SU-DHL-6 (cell line): Measurements from ENCODE around the gene INAFM2.

Experiments
- H2AFZ ChIP-seq: fragments of 200-600 bp; sonication (generic); 2 replicates; pipeline ENCODE4 v1.6.1; 2014; ENCODE audit warnings: low read depth, mild to moderate bottlenecking, moderate library complexity, mixed read lengths, antibody characterized with exemption, low read length; ENCODE audit not compliant: severe bottlenecking
- H3F3A ChIP-seq: fragments of 200-600 bp; shearing (Covaris generic); 2 replicates; pipeline ENCODE4 v1.6.0; 2016; ENCODE audit warnings: antibody characterized with exemption, mild to moderate bottlenecking; ENCODE audit not compliant: insufficient read depth
- H3K27ac ChIP-seq: fragments of 200-600 bp; sonication (generic); 2 replicates; pipeline ENCODE4 v1.5.1; 2016; ENCODE audit warnings: low read depth, mild to moderate bottlenecking, low read length, moderate library complexity, mixed read lengths
- H3K27me3 ChIP-seq: fragments of 200-600 bp; sonication (generic), shearing (Covaris generic); 2 replicates; pipeline ENCODE4 v1.6.0; 2014; ENCODE audit warnings: mild to moderate bottlenecking, low read length
- H3K36me3 ChIP-seq: fragments of 200-600 bp; sonication (generic); 2 replicates; pipeline ENCODE4 v1.6.1; 2014; ENCODE audit warnings: mild to moderate bottlenecking, low read length, mixed read lengths
- H3K4me2 ChIP-seq: fragments of 300-600, 200-600 bp; shearing (Covaris generic), sonication (generic); 2 replicates; pipeline ENCODE4 v1.6.0; 2014; ENCODE audit warnings: low read length, low read depth, mild to moderate bottlenecking; ENCODE audit not compliant: poor library complexity, severe bottlenecking
- H3K4me3 ChIP-seq: fragments of 200-600 bp; sonication (generic); 2 replicates; pipeline ENCODE4 v1.5.1; 2014; ENCODE audit warnings: antibody characterized with exemption, low read length, mild to moderate bottlenecking, mixed read lengths; ENCODE audit not compliant: insufficient read depth, poor library complexity, severe bottlenecking
- H3K79me2 ChIP-seq: fragments of 200-600 bp; sonication (generic); 2 replicates; pipeline ENCODE4 v1.6.1; 2014; ENCODE audit warnings: mild to moderate bottlenecking, low read length, moderate library complexity; ENCODE audit not compliant: insufficient read depth
- H3K9ac ChIP-seq: fragments of 200-600 bp; sonication (generic); 2 replicates; pipeline ENCODE4 v1.7.0; 2014; ENCODE audit warnings: mild to moderate bottlenecking, low read length
- H3K9me2 ChIP-seq: fragments of 200-600 bp; sonication (generic); replicated peaks from 2 replicates; pipeline ENCODE4 v1.6.1; 2014; ENCODE audit warnings: low read length; ENCODE audit not compliant: insufficient read depth
- H3K9me3 ChIP-seq: fragments of 200-600 bp; sonication (generic); 2 replicates; pipeline ENCODE4 v1.6.1; 2014; ENCODE audit warnings: low read length, mixed read lengths; ENCODE audit not compliant: insufficient read depth
- H4K20me1 ChIP-seq: fragments of 200-600 bp; sonication (generic); 2 replicates; pipeline ENCODE4 v1.6.1; 2014; ENCODE audit warnings: low read depth, mild to moderate bottlenecking, antibody characterized with exemption, low read length, moderate library complexity, mixed read lengths
- CTCF ChIP-seq: fragments of 200-600 bp; sonication (generic); IDR thresholded peaks from one replicate; pipeline ENCODE4 v1.5.1; 2017; ENCODE audit warnings: antibody characterized with exemption, mild to moderate bottlenecking, low read length, moderate library complexity; ENCODE audit not compliant: insufficient read depth, poor library complexity, severe bottlenecking
- EZH2phosphoT487 ChIP-seq: fragments of 200-600 bp; sonication (generic), shearing (Covaris generic); conservative IDR thresholded peaks from 2 replicates; pipeline ENCODE4 v1.6.1; 2018; ENCODE audit warnings: mild to moderate bottlenecking, antibody characterized with exemption, low read length, moderate library complexity, mixed read lengths

Gene INAFM2

GRCh38 chr15:40292246-40292645, 31.2 kb upstream of the INAFM2 start:
- H3K9ac ChIP-seq, result no peak overlapping the region
- no peaks in the 10 kb centered on the region for H3K9me2 ChIP-seq
- H3K4me2 ChIP-seq, result no peak overlapping the region
- no peaks in the 10 kb centered on the region for H3K36me3 ChIP-seq
- H3K27me3 ChIP-seq, result no peaks in the 10 kb centered on the region
- no peaks in the 10 kb centered on the region for H3K79me2 ChIP-seq
- no peak overlapping the region for H2AFZ ChIP-seq
- no peaks in the 10 kb centered on the region for H3F3A ChIP-seq
- H3K4me3 ChIP-seq, result no peak overlapping the region
- H4K20me1 ChIP-seq, result no peaks in the 10 kb centered on the region
- H3K9me3 ChIP-seq, result no peaks in the 10 kb centered on the region
- no peak for TF ChIP-seq CTCF
- TF ChIP-seq EZH2phosphoT487, result no peak
- H3K27ac ChIP-seq, result no peak overlapping the region

- H3K79me2 ChIP-seq, result no peaks in the 10 kb centered on the region
- TF ChIP-seq CTCF, result no peak
- TF ChIP-seq EZH2phosphoT487, result no peak
- no peaks in the 10 kb centered on the region for H4K20me1 ChIP-seq
- H3K4me3 ChIP-seq, result no peak overlapping the region
- H2AFZ ChIP-seq, result no peak overlapping the region
- H3K9me2 ChIP-seq, result no peaks in the 10 kb centered on the region
- H3K4me2 ChIP-seq, result no peak overlapping the region
- H3K27ac ChIP-seq, result no peak overlapping the region
- no peaks in the 10 kb centered on the region for H3K36me3 ChIP-seq
- H3K9me3 ChIP-seq, result no peaks in the 10 kb centered on the region
- no peaks in the 10 kb centered on the region for H3F3A ChIP-seq
- H3K27me3 ChIP-seq, result no peaks in the 10 kb centered on the region
- H3K9ac ChIP-seq, result no peak overlapping the region
Measured at GRCh38 chr15:40293006-40293405, 30.5 kb upstream of the INAFM2 start.

GRCh38 chr15:40293905-40294895, 29.3 kb upstream of the INAFM2 start:
- Histone ChIP-seq H3K27ac (no peak overlapping the region), H3K27me3 (no peaks in the 10 kb centered on the region), H3K36me3 (no peaks in the 10 kb centered on the region), H3K9ac (no peak overlapping the region), H3K4me3 (no peak overlapping the region), H3K79me2 (no peaks in the 10 kb centered on the region), H3F3A (no peaks in the 10 kb centered on the region), H3K9me3 (0 out of 2 replicates have a peak, but pooled peaks cover under 1% of the 10 kb centered on the region), H3K9me2 (no peaks in the 10 kb centered on the region), H2AFZ (no peak overlapping the region), H3K4me2 (no peak overlapping the region), H4K20me1 (no peaks in the 10 kb centered on the region)
- no peak for TF ChIP-seq EZH2phosphoT487

GRCh38 chr15:40295297-40295696, 28.2 kb upstream of the INAFM2 start:
- no peak for TF ChIP-seq EZH2phosphoT487
- TF ChIP-seq CTCF, result no peak
- no peak overlapping the region for H3K27ac ChIP-seq

More at GRCh38 chr15:40295297-40295696, 28.2 kb upstream of the INAFM2 start:
- Histone ChIP-seq H3K27me3 (no peaks in the 10 kb centered on the region), H2AFZ (no peak overlapping the region), H4K20me1 (no peaks in the 10 kb centered on the region), H3K36me3 (no peaks in the 10 kb centered on the region), H3K9ac (no peak overlapping the region), H3K9me3 (peaks cover 3% of the 10 kb centered on the region; the same call in 1 of the 2 replicates), H3K9me2 (no peaks in the 10 kb centered on the region), H3K4me2 (no peak overlapping the region), H3F3A (no peaks in the 10 kb centered on the region), H3K79me2 (no peaks in the 10 kb centered on the region), H3K4me3 (no peak overlapping the region)
